HG02623 (cell line): ENCODE measurements around the gene AMDHD2.

Experiments
- ATAC-seq: cut with Tn5 transposase; IDR thresholded peaks from one replicate; pipeline ENCODE4 v1.9.1; 2021; ENCODE audit warnings: moderate library complexity; ENCODE audit not compliant: unreplicated experiment

The AMDHD2 gene

DNA sequence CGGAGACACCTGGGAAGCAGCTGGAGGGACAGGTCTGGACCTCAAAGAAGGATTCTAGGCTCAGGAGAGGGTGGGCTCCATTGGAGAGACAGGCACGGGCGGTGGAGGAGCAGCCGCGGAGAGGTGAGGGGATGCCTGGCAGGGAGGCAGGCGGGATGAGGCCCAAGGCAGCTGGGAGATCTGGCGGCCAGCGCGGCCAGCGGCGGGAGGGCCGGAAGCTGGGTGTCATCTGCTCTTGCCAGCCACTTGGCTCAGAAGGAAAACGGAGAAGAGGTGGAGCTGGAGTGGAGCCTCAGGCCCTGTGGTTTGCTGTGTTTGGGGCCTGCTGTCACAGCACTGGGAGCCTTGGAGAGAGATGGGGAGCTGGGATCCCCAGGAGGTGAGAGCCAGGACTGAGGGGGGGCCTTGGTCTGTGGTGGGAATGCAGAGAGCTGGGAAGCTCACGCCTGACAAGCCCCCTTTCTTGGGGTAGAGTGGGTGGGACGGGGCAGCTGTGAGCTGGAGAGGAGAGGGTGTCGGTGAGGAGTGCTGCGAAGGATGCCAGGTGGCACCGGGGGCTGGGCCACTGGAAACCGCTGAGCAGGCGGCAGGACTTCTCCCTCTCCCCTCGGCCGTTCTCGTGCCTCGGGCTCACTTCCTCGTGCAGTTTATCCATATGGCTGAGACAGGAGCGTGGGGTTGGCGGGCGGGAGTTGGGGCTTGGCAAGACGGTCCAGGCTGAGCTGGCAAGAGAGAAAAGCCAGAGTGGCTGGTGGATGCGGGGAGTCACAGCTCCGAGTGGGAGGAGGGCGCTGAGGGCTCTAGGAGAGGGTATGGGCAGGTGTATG is 37.2 kb upstream of the AMDHD2 start:
- ATAC-seq: no peak

- no peak for ATAC-seq
These were observed 36.0 kb upstream of the AMDHD2 start for GRCh38 chr16:2483939-2484897.

DNA sequence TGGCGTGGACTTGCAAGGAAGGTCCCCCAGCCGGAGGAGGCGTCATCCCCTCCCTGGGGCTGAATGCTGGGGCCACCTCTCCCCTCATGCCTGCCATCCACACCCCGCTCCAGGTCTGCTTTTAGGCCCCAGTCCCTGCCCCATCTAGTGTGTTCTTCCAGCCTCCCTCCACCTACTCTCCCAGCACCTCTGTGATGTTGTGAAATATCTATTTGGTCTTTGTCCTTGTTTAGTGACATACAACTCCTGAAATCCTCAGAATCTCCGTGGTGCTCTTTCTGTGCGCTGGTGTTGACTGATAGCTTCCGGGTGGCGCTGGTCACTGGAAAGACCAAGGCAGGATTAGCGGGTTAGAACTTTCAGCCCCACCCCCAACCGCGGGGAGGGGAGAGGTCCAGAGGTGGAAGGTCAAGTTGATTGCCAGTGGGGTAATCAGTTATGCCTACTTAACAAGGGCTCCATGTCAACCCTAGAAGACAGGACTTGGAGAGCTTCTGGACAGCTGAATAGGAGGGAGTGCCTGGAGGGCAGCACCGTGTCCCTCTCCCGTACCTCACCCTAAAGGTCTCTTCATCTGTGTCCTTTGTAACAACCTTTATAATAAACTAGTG is 35.2 kb upstream of the AMDHD2 start:
- ATAC-seq: no peak

DNA sequence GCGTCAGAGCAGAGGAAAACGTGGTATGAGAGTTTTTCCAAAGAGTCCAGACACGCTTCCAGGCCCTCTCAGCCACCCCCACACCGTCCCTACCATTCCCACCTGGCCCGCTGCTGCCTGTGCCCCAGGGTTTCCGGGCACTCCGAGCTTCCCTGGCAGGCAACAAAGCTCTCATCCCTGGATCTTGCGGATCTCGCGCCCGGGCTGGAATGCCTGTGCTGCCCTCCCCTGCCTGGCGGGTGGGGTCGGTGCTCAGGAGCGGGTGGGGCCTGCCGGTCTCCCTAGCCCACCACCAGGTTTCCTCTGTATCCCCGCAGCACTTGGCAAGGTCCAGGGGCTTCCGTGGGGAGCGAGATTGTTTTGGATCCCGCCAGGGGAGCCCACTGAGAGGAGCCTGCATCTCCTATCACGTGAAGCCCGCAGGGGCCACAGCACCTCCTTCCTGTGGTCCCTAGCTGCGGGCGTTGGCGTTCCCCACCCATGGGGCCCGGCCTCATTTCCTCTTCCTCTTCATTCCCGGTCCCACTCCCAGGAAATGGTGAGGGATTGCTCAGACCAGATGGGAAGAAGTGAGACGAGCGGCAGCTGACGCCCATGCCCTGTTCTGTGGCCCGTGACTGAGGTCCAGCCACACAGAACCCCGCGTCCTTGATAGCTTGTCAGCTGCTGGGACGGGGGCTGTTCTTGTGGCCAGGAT is 34.2 kb upstream of the AMDHD2 start:
- ATAC-seq: no peak

DNA sequence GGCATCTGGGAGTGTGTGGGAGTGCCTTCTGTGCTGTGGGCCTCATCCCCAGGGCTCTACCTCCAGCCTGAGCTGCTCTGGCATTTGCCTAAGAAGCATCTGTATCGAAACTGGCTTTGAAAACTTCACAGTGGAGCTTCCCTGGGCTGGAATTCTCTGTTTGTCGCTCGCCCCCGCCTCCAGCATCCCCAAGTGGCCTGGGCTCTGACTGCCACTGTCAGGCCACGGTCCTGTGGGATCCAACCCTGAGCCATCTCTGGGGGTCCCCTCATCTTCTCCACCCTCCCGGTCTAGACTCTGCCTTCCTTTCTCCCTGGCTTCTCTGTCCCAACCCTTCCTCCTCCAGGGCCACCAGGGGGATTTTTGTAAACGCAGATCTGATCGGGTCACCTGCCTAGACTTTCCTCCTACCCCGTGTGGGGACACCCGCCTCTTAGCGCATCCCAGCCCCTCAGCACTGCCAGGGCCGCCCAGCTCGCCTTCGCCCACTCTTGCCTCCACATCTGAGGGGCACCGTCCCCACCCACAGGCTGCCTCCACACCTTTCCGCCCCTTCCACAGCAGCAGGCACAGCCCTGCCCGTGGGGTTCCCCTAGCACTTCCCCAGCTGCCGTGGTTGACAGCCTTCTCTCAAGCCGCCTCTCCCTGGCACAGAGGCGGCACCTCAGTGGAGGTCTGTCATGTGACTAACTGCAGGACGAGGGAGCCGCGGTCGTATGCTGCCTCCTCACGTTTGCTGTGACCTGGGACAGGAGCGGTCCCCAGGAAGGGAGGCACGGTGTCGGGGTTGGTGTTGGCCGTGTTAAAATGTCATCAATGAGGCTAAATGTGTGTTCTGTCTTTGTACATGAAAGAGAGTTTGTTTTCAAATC is 33.3 kb upstream of the AMDHD2 start:
- ATAC-seq: no peak

DNA sequence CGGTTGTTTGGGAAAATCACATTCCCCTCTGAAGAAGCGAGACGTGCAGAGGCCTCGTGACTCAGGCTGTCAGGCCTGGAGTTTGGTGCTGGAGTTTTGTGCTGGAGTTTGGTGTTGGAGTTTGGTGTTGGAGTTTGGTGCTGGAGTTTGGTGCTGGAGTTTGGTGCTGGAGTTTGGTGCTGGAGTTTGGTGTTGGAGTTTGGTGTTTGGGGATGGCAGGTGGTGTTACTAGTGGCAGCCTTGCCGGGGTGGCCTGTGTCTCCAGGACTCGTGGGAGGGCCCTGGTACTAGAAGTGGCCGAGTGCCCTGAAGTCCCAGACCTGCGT is 32.7 kb upstream of the AMDHD2 start:
- ATAC-seq: no peak

- ATAC-seq: no peak
These were observed 32.2 kb upstream of the AMDHD2 start for GRCh38 chr16:2487903-2488531.

- ATAC-seq: no peak
These were observed 30.6 kb upstream of the AMDHD2 start for GRCh38 chr16:2489581-2489980.

DNA sequence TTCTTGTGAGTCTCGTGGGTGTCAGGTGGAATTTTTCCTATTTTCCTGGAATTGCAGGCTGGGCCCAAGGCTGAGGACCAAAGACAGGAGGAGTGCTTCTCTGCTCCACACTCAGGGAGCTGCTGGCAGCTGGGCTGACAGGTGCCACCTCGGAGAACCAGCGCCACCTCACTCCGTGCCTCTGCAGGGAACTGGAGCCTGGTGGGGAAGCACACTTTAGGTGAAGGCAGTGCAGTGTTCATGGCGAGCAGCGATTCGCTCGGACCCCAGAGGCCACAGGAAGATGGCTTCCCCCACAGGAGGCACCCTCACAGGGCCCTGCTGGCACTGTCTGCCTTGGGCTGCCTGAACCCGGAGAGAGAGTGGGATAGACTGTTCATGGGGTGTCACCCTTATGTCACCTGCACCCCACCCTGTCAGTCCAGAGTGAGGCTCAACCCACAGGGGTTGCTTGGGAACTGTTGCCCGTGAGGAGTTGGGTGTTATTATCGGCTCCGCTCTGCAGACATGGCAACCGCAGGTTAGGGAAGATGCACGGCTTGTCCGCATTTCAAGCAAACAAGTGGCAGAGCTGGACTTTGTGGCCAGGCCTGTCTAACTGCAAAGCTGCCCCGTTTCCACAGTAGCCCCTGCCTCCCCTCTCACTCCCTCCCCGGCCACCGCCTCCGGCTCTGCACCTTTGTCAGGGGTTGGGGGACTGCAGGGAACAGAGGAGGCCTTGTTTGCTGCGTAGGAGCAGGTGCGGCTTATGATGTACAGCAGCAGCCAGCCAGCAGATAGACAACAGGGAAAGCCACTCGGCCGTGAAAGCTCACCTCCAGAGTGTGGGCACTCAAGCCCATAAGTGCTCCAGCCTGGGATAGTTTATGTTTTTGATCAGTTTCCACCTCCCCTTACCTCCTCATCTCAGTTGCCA is 29.7 kb upstream of the AMDHD2 start:
- no peak for ATAC-seq

- ATAC-seq: no peak
These were observed 27.9 kb upstream of the AMDHD2 start for GRCh38 chr16:2492292-2492691.

DNA sequence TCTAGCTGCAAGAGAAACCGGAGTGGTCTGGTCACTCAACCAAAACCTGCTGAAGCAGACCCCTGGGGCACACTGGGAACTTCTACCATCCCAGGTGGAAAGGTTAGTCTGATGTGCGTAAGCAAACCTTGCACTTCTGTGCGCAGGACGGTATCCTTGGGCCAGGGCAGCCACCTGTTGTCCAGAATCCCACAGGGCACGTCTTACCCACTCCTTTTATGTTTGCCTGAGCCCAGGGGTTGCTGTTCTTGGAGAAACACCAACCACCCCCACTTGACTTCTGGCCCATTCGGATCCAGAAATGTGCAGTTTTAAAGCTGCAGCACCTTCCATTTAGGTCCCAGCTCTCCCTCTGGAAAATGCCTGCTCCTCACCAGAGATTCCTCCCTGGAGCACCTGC is 26.6 kb upstream of the AMDHD2 start:
- ATAC-seq: no peak

DNA sequence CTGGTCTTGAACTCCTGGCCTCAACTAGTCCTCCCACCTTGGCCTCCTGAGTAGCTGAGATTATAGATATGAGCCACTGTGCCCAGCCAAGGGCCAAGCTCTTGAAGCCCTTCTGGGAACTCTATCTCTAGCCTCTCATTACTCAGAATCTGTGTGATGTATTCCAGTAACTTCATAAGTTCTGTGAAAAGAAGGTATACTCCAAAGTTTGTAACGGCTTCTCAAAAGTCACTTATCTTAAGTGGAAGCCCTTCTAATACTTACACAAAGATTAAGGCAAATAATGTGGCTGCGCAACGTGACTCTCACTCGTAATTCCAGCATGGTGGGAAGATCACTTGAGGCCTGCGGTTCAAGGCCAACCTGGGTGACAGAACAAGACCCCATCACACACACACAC is 25.6 kb upstream of the AMDHD2 start:
- no peak for ATAC-seq

- no peak for ATAC-seq
These were observed 25.1 kb upstream of the AMDHD2 start for GRCh38 chr16:2495041-2495440.

GRCh38 chr16:2496223-2497115 is 23.7 kb upstream of the AMDHD2 start:
- ATAC-seq: no peak

DNA sequence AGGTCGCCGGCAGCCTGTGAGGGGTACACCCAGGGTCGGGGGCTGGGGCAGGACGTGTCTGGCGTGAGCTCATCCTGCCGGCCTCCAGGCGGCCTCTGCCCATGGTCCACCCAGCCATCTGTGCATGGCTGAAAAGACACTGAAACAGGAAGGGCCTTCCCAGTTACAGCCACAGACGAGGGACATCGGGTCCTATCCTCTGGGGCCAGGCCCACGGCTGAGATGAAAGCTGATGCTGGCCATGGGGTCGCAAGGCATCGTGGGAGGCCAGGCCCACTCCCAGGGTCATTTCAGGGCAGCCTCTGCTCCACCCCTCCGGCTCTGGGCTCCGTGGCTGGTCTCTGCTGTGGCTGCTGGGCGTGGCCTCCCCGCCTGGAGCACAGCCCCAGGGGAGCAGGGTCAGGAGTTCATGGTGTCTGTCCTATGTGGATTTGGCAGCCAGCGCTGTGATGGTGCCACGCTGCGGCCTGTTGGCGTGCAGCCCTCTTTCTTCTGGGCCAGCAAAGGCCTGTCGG is 23.0 kb upstream of the AMDHD2 start:
- ATAC-seq: no peak

DNA sequence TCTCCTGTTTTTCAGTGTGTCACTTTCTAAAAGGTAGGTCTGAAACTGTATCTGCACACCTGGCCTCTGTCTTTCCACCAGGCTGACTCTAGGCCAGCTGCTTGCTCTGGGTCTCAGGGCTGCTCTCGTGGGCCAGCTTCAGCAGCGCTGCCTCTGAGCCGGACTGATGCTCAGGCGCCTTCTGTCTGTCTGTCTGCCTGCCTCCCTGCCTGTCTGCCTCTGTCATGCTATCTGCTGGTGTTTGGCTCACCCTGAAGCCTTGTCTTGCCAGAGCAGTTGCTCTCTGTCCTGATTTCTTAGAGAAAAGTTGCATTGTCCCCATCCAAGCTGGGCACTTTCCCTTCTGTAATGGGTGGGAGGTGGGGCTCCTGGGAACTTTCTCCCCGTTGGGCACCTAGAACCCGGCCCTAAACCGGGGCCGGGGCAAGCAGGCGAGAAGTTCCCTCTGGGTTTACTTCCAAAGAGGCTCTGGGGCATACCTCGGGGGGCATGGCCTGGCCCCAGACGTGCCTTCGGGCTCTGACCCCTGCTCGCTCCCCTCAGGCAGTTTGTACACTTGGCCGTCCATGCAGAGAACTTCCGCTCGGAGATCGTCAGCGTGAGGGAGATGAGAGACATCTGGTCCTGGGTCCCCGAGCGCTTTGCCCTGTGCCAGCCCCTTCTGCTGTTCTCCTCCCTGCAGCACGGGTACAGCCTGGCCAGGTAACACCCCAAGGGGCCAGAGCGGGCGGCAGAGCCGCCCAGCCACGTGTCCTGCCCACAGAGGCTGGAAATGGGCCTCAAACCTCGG is 22.3 kb upstream of the AMDHD2 start:
- ATAC-seq: no peak
